KMS-11 (cell line): ENCODE measurements around the gene SCAF8.

Experiments
- H2AFZ ChIP-seq: fragments of 200-600 bp; sonication (generic); 2 replicates; pipeline ENCODE4 v1.6.1; 2016; ENCODE audit warnings: antibody characterized with exemption, mixed run types, low read depth
- H3K27ac ChIP-seq: fragments of 200-600 bp; sonication (generic); 2 replicates; pipeline ENCODE4 v1.6.1; 2016; ENCODE audit warnings: mild to moderate bottlenecking, mixed run types
- H3K27me3 ChIP-seq: fragments of 200-600 bp; sonication (generic); 2 replicates; pipeline ENCODE4 v1.6.1; 2017; ENCODE audit warnings: mild to moderate bottlenecking, low read depth, mixed run types, moderate library complexity; ENCODE audit not compliant: insufficient read depth
- H3K36me3 ChIP-seq: fragments of 200-600 bp; sonication (generic); 2 replicates; pipeline ENCODE4 v1.6.1; 2017; ENCODE audit warnings: mild to moderate bottlenecking, mixed run types; ENCODE audit not compliant: insufficient read depth
- H3K4me1 ChIP-seq: fragments of 200-600 bp; sonication (generic); 2 replicates; pipeline ENCODE4 v1.6.1; 2016; ENCODE audit warnings: mild to moderate bottlenecking, low read depth, mixed run types; ENCODE audit not compliant: poor library complexity, severe bottlenecking
- H3K4me2 ChIP-seq: fragments of 200-600 bp; sonication (generic); 2 replicates; pipeline ENCODE4 v1.7.0; 2016; ENCODE audit warnings: mild to moderate bottlenecking, mixed run types
- H3K4me3 ChIP-seq: fragments of 200-600 bp; sonication (generic); IDR thresholded peaks from 2 replicates; pipeline ENCODE4 v1.6.1; 2017; ENCODE audit warnings: low read depth, low read length, mixed read lengths; ENCODE audit not compliant: insufficient read depth
- H3K79me2 ChIP-seq: fragments of 200-600 bp; sonication (generic); 2 replicates; pipeline ENCODE4 v1.6.1; 2016; ENCODE audit warnings: low read depth, mixed run types; ENCODE audit not compliant: insufficient read depth
- H3K9ac ChIP-seq: fragments of 200-600 bp; sonication (generic); 2 replicates; pipeline ENCODE4 v1.6.1; 2016; ENCODE audit warnings: mild to moderate bottlenecking, mixed run types
- H4K20me1 ChIP-seq: fragments of 200-600 bp; sonication (generic); 2 replicates; pipeline ENCODE4 v1.6.1; 2016; ENCODE audit warnings: mild to moderate bottlenecking, mixed run types; ENCODE audit not compliant: insufficient read depth
- CTCF ChIP-seq: fragments of 200-600 bp; sonication (generic); conservative IDR thresholded peaks from 2 replicates; pipeline ENCODE4 v1.6.1; 2017; ENCODE audit warnings: low read depth, mild to moderate bottlenecking, antibody characterized with exemption, low read length, moderate library complexity, mixed read lengths

SCAF8 gene

GRCh38 chr6:154839546-154839945 is 106.3 kb downstream of the SCAF8 start:
- Histone ChIP-seq H3K4me2 (no peak overlapping the region), H3K79me2 (no peaks in the 10 kb centered on the region; the same call in 1 of the 2 replicates), H3K9ac (no peak overlapping the region), H3K36me3 (no peaks in the 10 kb centered on the region), H3K27ac (no peak overlapping the region), H3K27me3 (no peaks in the 10 kb centered on the region), H3K4me1 (peaks cover 17% of the 10 kb centered on the region), H4K20me1 (peaks cover 6% of the 10 kb centered on the region; the same call in 1 of the 2 replicates), H2AFZ (no peak overlapping the region), H3K4me3 (no peak overlapping the region)
- TF ChIP-seq CTCF = no peak

- Histone ChIP-seq H2AFZ (no peak overlapping the region), H3K9ac (no peak overlapping the region), H3K79me2 (no peaks in the 10 kb centered on the region; the same call in 1 of the 2 replicates), H3K4me1 (peaks cover 17% of the 10 kb centered on the region), H3K36me3 (no peaks in the 10 kb centered on the region), H3K27me3 (no peaks in the 10 kb centered on the region), H3K27ac (no peak overlapping the region), H4K20me1 (peaks cover 5% of the 10 kb centered on the region; the same call in 1 of the 2 replicates), H3K4me2 (no peak overlapping the region), H3K4me3 (no peak overlapping the region)
- no peak for TF ChIP-seq CTCF
These were observed 107.1 kb downstream of the SCAF8 start for GRCh38 chr6:154840363-154840762.

GRCh38 chr6:154841109-154841508 is 107.9 kb downstream of the SCAF8 start:
- no peak overlapping the region for H3K9ac ChIP-seq
- peaks cover 17% of the 10 kb centered on the region for H3K4me1 ChIP-seq
- no peak overlapping the region for H2AFZ ChIP-seq
- H4K20me1 ChIP-seq = no peaks in the 10 kb centered on the region
- H3K4me2 ChIP-seq = no peak overlapping the region
- no peak for TF ChIP-seq CTCF
- H3K27me3 ChIP-seq = no peaks in the 10 kb centered on the region
- no peak overlapping the region for H3K27ac ChIP-seq
- no peaks in the 10 kb centered on the region for H3K36me3 ChIP-seq
- no peak overlapping the region for H3K4me3 ChIP-seq
- H3K79me2 ChIP-seq = no peaks in the 10 kb centered on the region; the same call in 1 of the 2 replicates

GRCh38 chr6:154842833-154843232 is 109.6 kb downstream of the SCAF8 start:
- Histone ChIP-seq H3K36me3 (no peaks in the 10 kb centered on the region), H3K27ac (no peak overlapping the region), H3K4me3 (no peak overlapping the region), H3K27me3 (no peaks in the 10 kb centered on the region), H3K79me2 (no peaks in the 10 kb centered on the region; the same call in 1 of the 2 replicates), H3K9ac (no peak overlapping the region), H2AFZ (no peak overlapping the region), H4K20me1 (no peaks in the 10 kb centered on the region), H3K4me1 (peaks cover 18% of the 10 kb centered on the region), H3K4me2 (no peak overlapping the region)
- no peak for TF ChIP-seq CTCF
